GM12872 (cell line): Measurements from ENCODE around the gene MBTPS1.

Source experiments
- TF ChIP-seq, protein P1 (sequence below): IDR thresholded peaks from 3 replicates; pipeline ENCODE4 v1.5.1; 2011; ENCODE audit warnings: low read depth, mild to moderate bottlenecking, low read length, moderate library complexity; ENCODE audit not compliant: insufficient read depth

Gene MBTPS1

DNA sequence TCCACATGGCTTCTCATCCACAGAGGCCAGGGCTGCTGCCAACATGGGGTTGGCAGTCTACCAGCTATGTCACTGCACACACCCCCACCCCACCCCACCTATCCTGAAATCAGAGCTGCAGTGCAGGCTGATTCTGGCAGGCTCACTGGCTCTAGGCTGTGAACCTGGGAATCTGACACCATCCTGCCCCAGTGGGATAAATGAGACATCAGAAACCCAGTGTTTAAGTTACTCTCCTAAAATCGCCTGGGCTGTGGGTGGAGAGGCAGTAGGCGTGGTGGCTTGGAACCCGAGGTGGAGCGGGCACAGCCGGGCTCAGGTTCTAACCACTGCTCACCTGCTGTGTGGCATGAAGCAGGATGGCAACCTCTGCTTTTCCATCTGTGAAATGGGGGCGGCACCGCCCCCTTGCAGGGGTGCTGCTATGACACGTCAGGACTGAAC, 79.7 kb downstream of the MBTPS1 start:
- TF ChIP-seq, protein P1, sequence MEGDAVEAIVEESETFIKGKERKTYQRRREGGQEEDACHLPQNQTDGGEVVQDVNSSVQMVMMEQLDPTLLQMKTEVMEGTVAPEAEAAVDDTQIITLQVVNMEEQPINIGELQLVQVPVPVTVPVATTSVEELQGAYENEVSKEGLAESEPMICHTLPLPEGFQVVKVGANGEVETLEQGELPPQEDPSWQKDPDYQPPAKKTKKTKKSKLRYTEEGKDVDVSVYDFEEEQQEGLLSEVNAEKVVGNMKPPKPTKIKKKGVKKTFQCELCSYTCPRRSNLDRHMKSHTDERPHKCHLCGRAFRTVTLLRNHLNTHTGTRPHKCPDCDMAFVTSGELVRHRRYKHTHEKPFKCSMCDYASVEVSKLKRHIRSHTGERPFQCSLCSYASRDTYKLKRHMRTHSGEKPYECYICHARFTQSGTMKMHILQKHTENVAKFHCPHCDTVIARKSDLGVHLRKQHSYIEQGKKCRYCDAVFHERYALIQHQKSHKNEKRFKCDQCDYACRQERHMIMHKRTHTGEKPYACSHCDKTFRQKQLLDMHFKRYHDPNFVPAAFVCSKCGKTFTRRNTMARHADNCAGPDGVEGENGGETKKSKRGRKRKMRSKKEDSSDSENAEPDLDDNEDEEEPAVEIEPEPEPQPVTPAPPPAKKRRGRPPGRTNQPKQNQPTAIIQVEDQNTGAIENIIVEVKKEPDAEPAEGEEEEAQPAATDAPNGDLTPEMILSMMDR, result no peak

DNA sequence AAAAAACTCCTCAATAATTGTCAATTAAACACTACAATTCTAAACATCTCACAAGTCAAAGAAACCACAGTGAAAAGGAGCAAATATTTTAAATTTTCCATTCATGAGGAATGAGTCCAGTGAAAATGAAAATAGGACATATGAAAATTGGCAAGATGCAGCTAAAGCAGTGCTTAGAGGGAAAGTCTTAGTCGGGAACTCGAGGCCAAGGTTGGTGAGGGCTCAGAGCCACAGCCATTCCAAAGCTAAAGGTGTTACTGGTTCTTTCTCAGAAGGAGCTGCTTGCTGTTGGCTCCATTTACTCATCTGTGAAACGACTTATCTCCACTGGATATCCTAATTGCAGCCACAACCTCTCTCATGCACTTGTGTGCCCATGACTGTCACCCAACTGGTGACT, 80.6 kb downstream of the MBTPS1 start:
- TF ChIP-seq, protein P1, result no peak

DNA sequence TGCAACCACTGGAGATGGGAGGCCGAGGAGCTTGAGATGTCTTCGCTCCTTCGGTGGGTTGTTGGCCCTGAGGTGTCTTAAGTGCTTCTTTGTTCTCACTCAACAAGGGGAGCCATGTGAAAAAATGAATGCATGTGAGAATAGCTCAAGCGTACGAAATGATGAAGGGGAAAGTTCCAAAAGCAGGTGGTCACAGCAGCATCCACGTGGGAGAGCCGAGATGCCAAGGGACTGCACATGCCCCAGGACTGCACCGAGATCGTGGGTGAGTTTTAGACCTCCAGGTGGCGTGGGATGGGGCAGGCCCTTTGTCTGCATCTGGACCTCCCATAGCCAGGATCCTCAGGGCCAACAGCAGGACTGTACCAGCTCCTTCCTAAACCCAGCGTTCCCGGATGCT, 82.2 kb downstream of the MBTPS1 start:
- TF ChIP-seq, protein P1, result no peak

DNA sequence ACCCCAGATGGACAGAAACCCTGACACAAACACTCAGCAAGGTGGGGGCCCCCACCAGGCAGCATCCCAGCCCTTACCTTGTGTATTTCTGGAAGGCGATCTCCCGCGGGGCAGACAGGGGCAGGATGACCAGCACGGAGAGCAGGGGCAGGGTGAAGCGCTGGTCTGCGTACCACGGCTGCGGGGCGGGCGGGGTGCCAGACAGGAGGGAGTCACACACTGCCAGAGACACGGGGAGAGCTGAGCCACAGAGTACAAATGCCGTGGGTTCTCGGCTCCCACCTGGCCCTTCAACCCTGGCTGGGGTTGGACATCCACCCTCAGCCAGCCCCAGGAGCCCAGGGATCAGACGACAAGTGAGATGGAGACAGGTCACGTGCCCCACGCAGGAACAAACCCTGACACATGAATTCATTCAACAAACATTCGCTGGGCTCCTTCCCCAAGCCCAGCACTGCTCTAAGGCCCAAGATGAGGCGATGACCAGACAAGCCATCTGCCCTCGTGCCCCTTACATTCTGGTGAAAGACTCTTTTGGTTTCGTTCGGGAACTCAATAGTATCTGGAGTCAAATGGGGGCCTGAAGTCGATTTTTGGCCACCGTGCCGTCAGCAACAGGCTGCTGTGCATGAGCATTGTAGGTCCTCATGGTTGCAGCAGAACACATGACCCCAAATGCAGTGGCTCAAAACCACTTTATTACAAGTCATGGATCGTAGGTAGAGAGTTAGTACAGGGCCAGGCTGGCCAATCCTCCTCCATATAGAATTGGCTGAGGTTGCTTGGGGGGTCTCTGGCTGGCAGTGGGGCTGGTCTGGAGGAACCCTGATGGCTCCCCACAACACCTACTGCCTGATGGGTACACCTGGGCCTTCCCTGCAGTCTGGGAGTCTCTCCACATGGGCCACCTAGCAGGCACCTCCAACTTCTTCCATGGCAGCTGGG, 83.2 kb downstream of the MBTPS1 start:
- TF ChIP-seq, protein P1, result no peak

DNA sequence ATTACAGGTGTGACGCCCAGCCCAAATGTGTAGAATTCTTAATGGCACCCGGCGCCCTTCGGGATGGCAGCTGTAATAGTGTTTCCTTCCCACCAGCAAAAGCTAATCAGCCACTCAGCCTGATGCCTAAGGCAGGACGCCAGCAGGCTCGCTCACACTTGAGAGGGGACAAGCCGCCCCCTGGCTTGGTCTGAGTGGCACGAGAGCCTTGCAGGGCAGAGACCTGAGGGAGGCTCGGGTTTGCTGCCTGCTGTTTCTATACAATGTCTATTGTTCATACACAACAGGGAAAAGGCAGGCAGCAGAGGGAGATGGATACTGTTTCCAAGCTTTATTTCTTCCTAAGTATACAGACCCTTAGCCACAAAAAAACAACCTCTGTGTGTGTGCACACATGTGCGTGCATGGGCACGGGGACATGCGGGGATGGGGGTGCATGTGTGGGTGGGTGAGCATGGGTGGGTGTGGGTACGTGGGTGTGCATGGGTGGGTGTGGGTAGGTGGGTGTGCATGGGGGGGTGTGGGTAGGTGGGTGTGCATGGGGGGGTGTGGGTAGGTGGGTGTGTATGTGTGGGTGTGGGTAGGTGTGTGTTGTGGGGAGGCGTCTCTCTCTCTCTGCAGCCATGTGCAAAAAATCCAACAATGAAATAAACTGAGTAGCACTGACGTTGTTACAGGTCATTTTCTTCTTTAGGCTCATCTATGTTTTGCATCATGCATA, 84.1 kb downstream of the MBTPS1 start:
- TF ChIP-seq, protein P1, result no peak

DNA sequence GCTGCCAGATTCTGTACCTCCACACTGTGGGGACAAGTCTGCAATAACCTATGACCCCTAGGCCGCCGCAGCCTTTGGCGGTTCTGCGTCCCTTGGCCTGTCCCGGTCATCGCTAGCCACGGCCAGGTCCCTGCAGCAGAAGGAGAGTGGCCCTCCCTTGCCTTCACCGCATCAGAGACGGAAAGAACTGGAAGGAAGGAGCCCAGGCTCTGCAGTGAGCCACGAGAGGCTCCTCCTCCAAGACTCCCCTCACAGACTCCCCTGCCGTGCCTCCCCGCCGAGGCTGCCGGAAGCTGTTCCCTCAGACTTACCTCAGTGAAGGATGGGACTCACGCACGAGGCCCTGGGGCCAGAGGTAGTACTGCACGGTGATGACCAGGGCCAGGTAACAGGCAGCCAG, 85.2 kb downstream of the MBTPS1 start:
- TF ChIP-seq, protein P1, result no peak

DNA sequence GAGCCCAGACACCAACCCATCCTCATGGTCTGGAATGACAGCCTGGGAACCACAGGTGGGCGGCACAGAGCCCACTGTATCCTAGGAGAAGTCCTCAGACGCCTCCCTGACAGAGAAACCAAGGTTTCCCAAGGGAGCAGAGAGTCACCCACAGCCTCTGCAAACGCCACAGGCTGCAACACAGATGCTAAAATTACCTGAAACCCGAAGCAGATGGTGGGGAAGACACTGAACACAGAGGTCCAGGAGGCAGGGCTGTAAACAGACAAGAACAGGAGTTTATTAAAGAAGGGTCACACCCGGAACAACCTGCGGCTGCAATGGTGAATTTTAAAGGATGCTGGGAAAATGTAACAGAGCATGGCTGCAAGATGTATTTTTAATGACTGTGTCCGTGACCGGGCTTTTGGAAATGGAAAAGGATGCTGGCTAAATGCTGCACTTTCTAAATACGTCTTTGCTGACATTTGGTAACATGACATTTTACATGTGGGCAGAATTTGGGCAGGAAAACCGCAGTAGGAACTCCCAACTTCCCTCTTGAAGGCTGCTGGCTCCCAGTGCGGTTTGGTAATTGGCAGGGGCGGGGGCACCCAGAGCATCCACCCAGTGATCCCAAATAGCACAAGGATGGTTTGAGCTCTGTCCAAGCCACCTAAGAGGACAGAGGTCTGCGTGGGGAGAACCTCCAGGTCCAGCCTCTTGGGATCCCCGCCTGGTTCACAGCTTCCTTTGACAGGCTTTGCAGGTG, 87.3 kb downstream of the MBTPS1 start:
- TF ChIP-seq, protein P1, result no peak
